ENCODE measurements around the gene CHSY3.

CHSY3 gene

GRCh38 chr5:130032807-130033206 is 128.5 kb downstream of the CHSY3 start:
- no peak for DNase-seq

GRCh38 chr5:130034566-130035210 is 130.4 kb downstream of the CHSY3 start:
- no peak for DNase-seq

GRCh38 chr5:130035388-130035787 is 131.1 kb downstream of the CHSY3 start:
- DNase-seq, result no peak

GRCh38 chr5:130037905-130038304 is 133.6 kb downstream of the CHSY3 start:
- no peak for DNase-seq

- no peak for DNase-seq
Observed at GRCh38 chr5:130043834-130044233, 139.6 kb downstream of the CHSY3 start.

- DNase-seq, result no peak
Observed at GRCh38 chr5:130045334-130045733, 141.1 kb downstream of the CHSY3 start.

- no peak for DNase-seq
Observed at GRCh38 chr5:130050585-130050984, 146.3 kb downstream of the CHSY3 start.

- no peak for DNase-seq
Observed at GRCh38 chr5:130052752-130053151, 148.5 kb downstream of the CHSY3 start.

GRCh38 chr5:130055572-130055971 is 151.3 kb downstream of the CHSY3 start:
- DNase-seq, result no peak

GRCh38 chr5:130061746-130062145 is 157.5 kb downstream of the CHSY3 start:
- DNase-seq, result no peak

- no peak for DNase-seq
Observed at GRCh38 chr5:130063603-130064002, 159.3 kb downstream of the CHSY3 start.

GRCh38 chr5:130064484-130064883 is 160.2 kb downstream of the CHSY3 start:
- DNase-seq, result no peak

- DNase-seq, result no peak
Observed at GRCh38 chr5:130065617-130066016, 161.4 kb downstream of the CHSY3 start.

- DNase-seq, result no peak
Observed at GRCh38 chr5:130066644-130067043, 162.4 kb downstream of the CHSY3 start.

GRCh38 chr5:130067364-130067763 is 163.1 kb downstream of the CHSY3 start:
- no peak for DNase-seq

- DNase-seq, result no peak
Observed at GRCh38 chr5:130068101-130068500, 163.8 kb downstream of the CHSY3 start.

GRCh38 chr5:130068988-130069387 is 164.7 kb downstream of the CHSY3 start:
- DNase-seq, result no peak

GRCh38 chr5:130074820-130075219 is 170.6 kb downstream of the CHSY3 start:
- no peak for DNase-seq

GRCh38 chr5:130077007-130077406 is 172.7 kb downstream of the CHSY3 start:
- DNase-seq, result no peak

GRCh38 chr5:130078661-130079060 is 174.4 kb downstream of the CHSY3 start:
- DNase-seq, result no peak

GRCh38 chr5:130090569-130091270 is 186.5 kb downstream of the CHSY3 start:
- DNase-seq, result no peak

GRCh38 chr5:130092991-130093390 is 188.7 kb downstream of the CHSY3 start:
- DNase-seq, result no peak

GRCh38 chr5:130096483-130096882 is 192.2 kb downstream of the CHSY3 start:
- no peak for DNase-seq

- DNase-seq, result no peak
Observed at GRCh38 chr5:130099008-130099407, 194.7 kb downstream of the CHSY3 start.

GRCh38 chr5:130102375-130102774 is 198.1 kb downstream of the CHSY3 start:
- DNase-seq, result no peak
